WTC11 (cell line): ENCODE measurements around the gene TUBB. TPM values are rescaled to one million over a fixed set of nuclear protein-coding genes. Genes with fewer than 3 reads are reported as not detected.

Source experiments
- ATAC-seq: fragments of 200-7000 bp; cut with Tn5 transposase; 2 replicates; pipeline ENCODE4 v1.10.0; 2021; ENCODE audit warnings: mild to moderate bottlenecking, moderate library complexity
- CTCF ChIA-PET: fragments of 300-600 bp; sonication (Branson Sonifier 250); formaldehyde crosslinking; loops from one replicate; lab custom pipeline; 2021; ENCODE audit warnings: antibody characterized with exemption; lab: Charles Lee
- POLR2A ChIA-PET: fragments of 350-600 bp; sonication (Branson Sonifier 250); formaldehyde crosslinking; loops from one replicate; lab custom pipeline; 2021; ENCODE audit warnings: antibody characterized with exemption; lab: Charles Lee
- DNase-seq: peaks from one replicate; pipeline ENCODE4 v3.0.0; 2021; ENCODE audit warnings: low spot score
- H3K27ac Mint-ChIP-seq: 2 replicates; pipeline ENCODE4 v1.8.0; 2021; ENCODE audit warnings: mixed read lengths
- H3K27me3 Mint-ChIP-seq: 2 replicates; pipeline ENCODE4 v1.8.0; 2021; ENCODE audit warnings: low read depth, mild to moderate bottlenecking, moderate library complexity, mixed read lengths
- H3K36me3 Mint-ChIP-seq: 2 replicates; pipeline ENCODE4 v1.8.0; 2021; ENCODE audit warnings: mixed read lengths
- H3K4me1 Mint-ChIP-seq: 2 replicates; pipeline ENCODE4 v1.8.0; 2022; ENCODE audit warnings: mixed read lengths
- H3K4me3 Mint-ChIP-seq: 2 replicates; pipeline ENCODE4 v1.8.0; 2021; ENCODE audit warnings: mild to moderate bottlenecking, moderate library complexity, mixed read lengths
- H3K9me3 Mint-ChIP-seq: 2 replicates; pipeline ENCODE4 v1.8.0; 2021; ENCODE audit warnings: mixed read lengths
- ESRRA ChIP-seq: sonication (generic); formaldehyde crosslinking; IDR thresholded peaks from 2 replicates; pipeline ENCODE4 v1.8.1; 2022; ENCODE audit warnings: mild to moderate bottlenecking, missing genetic modification reagents, borderline replicate concordance
- ETV6 ChIP-seq: sonication (generic); formaldehyde crosslinking; IDR thresholded peaks from 2 replicates; pipeline ENCODE4 v1.8.1; 2022; ENCODE audit warnings: mild to moderate bottlenecking, missing genetic modification reagents
- GRHL2 ChIP-seq: fragments of 250-450 bp; sonication (Bioruptor Pico); IDR thresholded peaks from 2 replicates; pipeline ENCODE4 v1.8.0; 2022; ENCODE audit warnings: mild to moderate bottlenecking, moderate library complexity; ENCODE audit not compliant: insufficient replicate concordance, severe bottlenecking
- GTF2I ChIP-seq: fragments of 250-450 bp; sonication (Bioruptor Pico); conservative IDR thresholded peaks from 2 replicates; pipeline ENCODE4 v1.4.0; 2021; ENCODE audit warnings: mild to moderate bottlenecking
- JAZF1 ChIP-seq: fragments of 250-450 bp; sonication (Bioruptor Pico); IDR thresholded peaks from 2 replicates; pipeline ENCODE4 v1.9.0; 2021; ENCODE audit warnings: moderate library complexity, mild to moderate bottlenecking, inconsistent platforms
- JUN ChIP-seq: sonication (generic); formaldehyde crosslinking; IDR thresholded peaks from 2 replicates; pipeline ENCODE4 v1.8.0; 2023; ENCODE audit warnings: mild to moderate bottlenecking, missing genetic modification reagents
- NR3C1 ChIP-seq: sonication (generic); formaldehyde crosslinking; conservative IDR thresholded peaks from 2 replicates; pipeline ENCODE4 v1.8.1; 2023; ENCODE audit warnings: low read depth, mild to moderate bottlenecking, missing genetic modification reagents
- OVOL2 ChIP-seq: fragments of 250-450 bp; sonication (Bioruptor Pico); IDR thresholded peaks from 2 replicates; pipeline ENCODE4 v1.9.0; 2021; ENCODE audit warnings: mild to moderate bottlenecking, borderline replicate concordance
- SMAD4 ChIP-seq: sonication (generic); formaldehyde crosslinking; IDR thresholded peaks from 2 replicates; pipeline ENCODE4 v1.8.0; 2022; ENCODE audit warnings: mild to moderate bottlenecking, missing genetic modification reagents
- SOX15 ChIP-seq: fragments of 250-450 bp; sonication (Bioruptor Pico); IDR thresholded peaks from 2 replicates; pipeline ENCODE4 v1.9.0; 2021; ENCODE audit warnings: mild to moderate bottlenecking
- ZNF138 ChIP-seq: sonication (generic); formaldehyde crosslinking; conservative IDR thresholded peaks from 2 replicates; pipeline ENCODE4 v1.8.1; 2022; ENCODE audit warnings: mild to moderate bottlenecking, moderate library complexity, missing genetic modification reagents
- ZNF263 ChIP-seq: sonication (generic); formaldehyde crosslinking; IDR thresholded peaks from 2 replicates; pipeline ENCODE4 v1.8.1; 2022; ENCODE audit warnings: low read depth, mild to moderate bottlenecking, moderate library complexity, missing genetic modification reagents
- ZNF317 ChIP-seq: sonication (generic); formaldehyde crosslinking; IDR thresholded peaks from 2 replicates; pipeline ENCODE4 v1.8.1; 2023; ENCODE audit warnings: low read depth, mild to moderate bottlenecking, moderate library complexity, missing genetic modification reagents, borderline replicate concordance
- total RNA-seq: library from RNA; stranded (reverse); gene quantifications from 3 replicates; pipeline ENCODE4 v1.2.3, GENCODE V29; 2021
- TF ChIP-seq, protein P1 (sequence below): sonication (generic); formaldehyde crosslinking; IDR thresholded peaks from 2 replicates; pipeline ENCODE4 v1.8.1; 2022; ENCODE audit warnings: mild to moderate bottlenecking, missing genetic modification reagents, moderate library complexity, borderline replicate concordance
- TF ChIP-seq, protein P2 (sequence below): sonication (generic); formaldehyde crosslinking; IDR thresholded peaks from 2 replicates; pipeline ENCODE4 v1.8.1; 2023; ENCODE audit warnings: mild to moderate bottlenecking, moderate library complexity, missing genetic modification reagents
- TF ChIP-seq, protein P3 (sequence below): sonication (generic); formaldehyde crosslinking; IDR thresholded peaks from 2 replicates; pipeline ENCODE4 v1.8.0; 2023; ENCODE audit warnings: mild to moderate bottlenecking, missing genetic modification reagents
- TF ChIP-seq, protein P4 (sequence below): sonication (generic); formaldehyde crosslinking; IDR thresholded peaks from 2 replicates; pipeline ENCODE4 v1.8.1; 2023; ENCODE audit warnings: mild to moderate bottlenecking, missing genetic modification reagents
- TF ChIP-seq, protein P5 (sequence below): fragments of 250-450 bp; sonication (Bioruptor Pico); conservative IDR thresholded peaks from 2 replicates; pipeline ENCODE4 v1.9.0; 2021; ENCODE audit warnings: mild to moderate bottlenecking
- TF ChIP-seq, protein P6 (sequence below): fragments of 250-450 bp; sonication (Bioruptor Pico); IDR thresholded peaks from 2 replicates; pipeline ENCODE4 v1.9.0; 2021; ENCODE audit warnings: mild to moderate bottlenecking, borderline replicate concordance

Gene TUBB
- total RNA-seq, 1 experiment from 2014 or later, result 1,503 TPM

DNA sequence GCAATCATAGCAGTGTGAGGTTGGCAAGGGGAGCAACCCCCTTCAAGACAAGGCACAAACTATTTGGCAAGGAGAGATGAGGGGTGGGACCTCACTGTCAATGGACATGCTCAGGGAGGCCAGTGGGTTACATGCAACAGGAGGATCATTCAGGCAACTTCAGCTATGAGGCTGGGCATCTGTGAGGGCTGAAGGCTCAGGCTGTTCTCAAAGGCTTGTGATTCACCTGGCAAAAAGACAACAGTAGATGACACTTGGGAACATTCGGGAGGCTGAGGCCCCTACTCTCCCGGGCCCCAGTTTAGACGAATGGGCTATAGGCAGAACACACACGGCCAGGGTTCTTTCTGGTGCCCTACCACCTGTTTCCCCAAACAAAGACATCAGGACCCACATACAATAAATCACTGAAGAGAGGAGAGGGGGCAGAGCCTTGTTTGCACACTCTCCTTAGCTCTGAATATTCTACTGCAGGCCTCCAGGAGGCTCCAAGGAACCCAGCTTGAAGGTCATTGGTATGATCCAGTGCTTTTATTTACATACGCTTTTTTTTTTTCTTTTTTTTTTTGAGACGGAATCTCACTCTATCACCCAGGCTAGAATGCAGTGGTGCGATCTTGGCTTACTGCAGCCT lies 7.9 kb downstream of the TUBB start:
- CTCF ChIA-PET, result interaction anchor here (0.6 to 1.4 kb wide), 7 partner anchors 14 to 582 kb away, joined by 3 to 7 read pairs (median 3); partner anchors contain the start of gene FLOT1
- Mint-ChIP-seq H3K9me3 (no peaks in the 10 kb centered on the region), H3K4me3 (no peak overlapping the region), H3K27me3 (no peaks in the 10 kb centered on the region), H3K27ac (peak overlapping the region; percentile 43; the same call in 1 of the 2 replicates), H3K4me1 (peaks cover 22% of the 10 kb centered on the region), H3K36me3 (peaks cover 45% of the 10 kb centered on the region)
- ATAC-seq (no peak), DNase-seq (no peak)
- no peak for TF ChIP-seq ZNF263 (CRISPR knock-in tag)
- TF ChIP-seq ZNF317 (CRISPR knock-in tag), result no peak
- no peak for TF ChIP-seq SMAD4 (CRISPR knock-in tag)
- TF ChIP-seq, protein P1, sequence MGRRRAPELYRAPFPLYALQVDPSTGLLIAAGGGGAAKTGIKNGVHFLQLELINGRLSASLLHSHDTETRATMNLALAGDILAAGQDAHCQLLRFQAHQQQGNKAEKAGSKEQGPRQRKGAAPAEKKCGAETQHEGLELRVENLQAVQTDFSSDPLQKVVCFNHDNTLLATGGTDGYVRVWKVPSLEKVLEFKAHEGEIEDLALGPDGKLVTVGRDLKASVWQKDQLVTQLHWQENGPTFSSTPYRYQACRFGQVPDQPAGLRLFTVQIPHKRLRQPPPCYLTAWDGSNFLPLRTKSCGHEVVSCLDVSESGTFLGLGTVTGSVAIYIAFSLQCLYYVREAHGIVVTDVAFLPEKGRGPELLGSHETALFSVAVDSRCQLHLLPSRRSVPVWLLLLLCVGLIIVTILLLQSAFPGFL (CRISPR knock-in tag), result no peak
- TF ChIP-seq ESRRA, result no peak
- no peak for TF ChIP-seq JAZF1 (CRISPR knock-in tag)
- TF ChIP-seq OVOL2 (CRISPR knock-in tag), result no peak
- TF ChIP-seq, protein P2, sequence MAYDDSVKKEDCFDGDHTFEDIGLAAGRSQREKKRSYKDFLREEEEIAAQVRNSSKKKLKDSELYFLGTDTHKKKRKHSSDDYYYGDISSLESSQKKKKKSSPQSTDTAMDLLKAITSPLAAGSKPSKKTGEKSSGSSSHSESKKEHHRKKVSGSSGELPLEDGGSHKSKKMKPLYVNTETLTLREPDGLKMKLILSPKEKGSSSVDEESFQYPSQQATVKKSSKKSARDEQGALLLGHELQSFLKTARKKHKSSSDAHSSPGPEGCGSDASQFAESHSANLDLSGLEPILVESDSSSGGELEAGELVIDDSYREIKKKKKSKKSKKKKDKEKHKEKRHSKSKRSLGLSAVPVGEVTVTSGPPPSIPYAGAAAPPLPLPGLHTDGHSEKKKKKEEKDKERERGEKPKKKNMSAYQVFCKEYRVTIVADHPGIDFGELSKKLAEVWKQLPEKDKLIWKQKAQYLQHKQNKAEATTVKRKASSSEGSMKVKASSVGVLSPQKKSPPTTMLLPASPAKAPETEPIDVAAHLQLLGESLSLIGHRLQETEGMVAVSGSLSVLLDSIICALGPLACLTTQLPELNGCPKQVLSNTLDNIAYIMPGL (CRISPR knock-in tag), result no peak
- TF ChIP-seq, protein P3, sequence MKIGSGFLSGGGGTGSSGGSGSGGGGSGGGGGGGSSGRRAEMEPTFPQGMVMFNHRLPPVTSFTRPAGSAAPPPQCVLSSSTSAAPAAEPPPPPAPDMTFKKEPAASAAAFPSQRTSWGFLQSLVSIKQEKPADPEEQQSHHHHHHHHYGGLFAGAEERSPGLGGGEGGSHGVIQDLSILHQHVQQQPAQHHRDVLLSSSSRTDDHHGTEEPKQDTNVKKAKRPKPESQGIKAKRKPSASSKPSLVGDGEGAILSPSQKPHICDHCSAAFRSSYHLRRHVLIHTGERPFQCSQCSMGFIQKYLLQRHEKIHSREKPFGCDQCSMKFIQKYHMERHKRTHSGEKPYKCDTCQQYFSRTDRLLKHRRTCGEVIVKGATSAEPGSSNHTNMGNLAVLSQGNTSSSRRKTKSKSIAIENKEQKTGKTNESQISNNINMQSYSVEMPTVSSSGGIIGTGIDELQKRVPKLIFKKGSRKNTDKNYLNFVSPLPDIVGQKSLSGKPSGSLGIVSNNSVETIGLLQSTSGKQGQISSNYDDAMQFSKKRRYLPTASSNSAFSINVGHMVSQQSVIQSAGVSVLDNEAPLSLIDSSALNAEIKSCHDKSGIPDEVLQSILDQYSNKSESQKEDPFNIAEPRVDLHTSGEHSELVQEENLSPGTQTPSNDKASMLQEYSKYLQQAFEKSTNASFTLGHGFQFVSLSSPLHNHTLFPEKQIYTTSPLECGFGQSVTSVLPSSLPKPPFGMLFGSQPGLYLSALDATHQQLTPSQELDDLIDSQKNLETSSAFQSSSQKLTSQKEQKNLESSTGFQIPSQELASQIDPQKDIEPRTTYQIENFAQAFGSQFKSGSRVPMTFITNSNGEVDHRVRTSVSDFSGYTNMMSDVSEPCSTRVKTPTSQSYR (CRISPR knock-in tag), result no peak
- no peak for TF ChIP-seq GRHL2
- no peak for TF ChIP-seq NR3C1
- TF ChIP-seq, protein P4, sequence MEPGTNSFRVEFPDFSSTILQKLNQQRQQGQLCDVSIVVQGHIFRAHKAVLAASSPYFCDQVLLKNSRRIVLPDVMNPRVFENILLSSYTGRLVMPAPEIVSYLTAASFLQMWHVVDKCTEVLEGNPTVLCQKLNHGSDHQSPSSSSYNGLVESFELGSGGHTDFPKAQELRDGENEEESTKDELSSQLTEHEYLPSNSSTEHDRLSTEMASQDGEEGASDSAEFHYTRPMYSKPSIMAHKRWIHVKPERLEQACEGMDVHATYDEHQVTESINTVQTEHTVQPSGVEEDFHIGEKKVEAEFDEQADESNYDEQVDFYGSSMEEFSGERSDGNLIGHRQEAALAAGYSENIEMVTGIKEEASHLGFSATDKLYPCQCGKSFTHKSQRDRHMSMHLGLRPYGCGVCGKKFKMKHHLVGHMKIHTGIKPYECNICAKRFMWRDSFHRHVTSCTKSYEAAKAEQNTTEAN, result no peak
- no peak for TF ChIP-seq GTF2I (CRISPR knock-in tag)
- TF ChIP-seq ZNF138 (CRISPR knock-in tag), result no peak
- TF ChIP-seq, protein P5, sequence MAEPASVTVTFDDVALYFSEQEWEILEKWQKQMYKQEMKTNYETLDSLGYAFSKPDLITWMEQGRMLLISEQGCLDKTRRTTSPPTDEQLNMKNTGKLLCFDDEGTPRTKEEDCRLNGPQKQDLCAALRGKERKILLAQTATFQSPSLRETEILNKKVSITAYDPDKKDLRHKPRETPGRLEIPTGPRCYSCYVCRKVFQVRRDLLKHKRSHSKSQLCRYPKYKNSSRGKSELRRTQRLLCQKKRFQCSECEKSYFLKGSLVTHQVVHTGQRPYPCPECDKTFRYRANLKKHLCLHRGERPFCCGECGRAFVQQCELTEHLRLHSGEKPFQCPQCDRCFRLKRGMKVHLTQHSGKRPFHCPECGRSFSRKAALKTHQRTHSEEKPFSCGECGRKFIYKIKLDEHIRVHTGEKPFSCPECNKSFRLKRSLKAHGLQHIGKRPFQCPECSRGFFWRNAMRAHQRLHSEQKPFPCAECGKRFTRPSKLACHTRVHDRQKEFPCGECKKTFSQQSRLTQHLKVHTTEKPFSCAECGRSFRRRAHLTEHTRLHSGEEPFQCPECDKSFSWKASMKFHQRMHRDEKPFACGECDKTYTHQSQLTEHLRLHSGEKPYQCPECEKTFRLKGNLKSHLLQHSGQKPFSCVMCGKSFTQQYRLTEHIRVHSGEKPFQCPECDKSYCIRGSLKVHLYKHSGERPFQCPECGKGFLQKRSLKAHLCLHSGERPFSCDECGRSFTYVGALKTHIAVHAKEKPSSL (CRISPR knock-in tag), result no peak
- TF ChIP-seq ETV6 (CRISPR knock-in tag), result no peak
- TF ChIP-seq JUN (CRISPR knock-in tag), result no peak
- TF ChIP-seq SOX15, result no peak
- TF ChIP-seq, protein P6, sequence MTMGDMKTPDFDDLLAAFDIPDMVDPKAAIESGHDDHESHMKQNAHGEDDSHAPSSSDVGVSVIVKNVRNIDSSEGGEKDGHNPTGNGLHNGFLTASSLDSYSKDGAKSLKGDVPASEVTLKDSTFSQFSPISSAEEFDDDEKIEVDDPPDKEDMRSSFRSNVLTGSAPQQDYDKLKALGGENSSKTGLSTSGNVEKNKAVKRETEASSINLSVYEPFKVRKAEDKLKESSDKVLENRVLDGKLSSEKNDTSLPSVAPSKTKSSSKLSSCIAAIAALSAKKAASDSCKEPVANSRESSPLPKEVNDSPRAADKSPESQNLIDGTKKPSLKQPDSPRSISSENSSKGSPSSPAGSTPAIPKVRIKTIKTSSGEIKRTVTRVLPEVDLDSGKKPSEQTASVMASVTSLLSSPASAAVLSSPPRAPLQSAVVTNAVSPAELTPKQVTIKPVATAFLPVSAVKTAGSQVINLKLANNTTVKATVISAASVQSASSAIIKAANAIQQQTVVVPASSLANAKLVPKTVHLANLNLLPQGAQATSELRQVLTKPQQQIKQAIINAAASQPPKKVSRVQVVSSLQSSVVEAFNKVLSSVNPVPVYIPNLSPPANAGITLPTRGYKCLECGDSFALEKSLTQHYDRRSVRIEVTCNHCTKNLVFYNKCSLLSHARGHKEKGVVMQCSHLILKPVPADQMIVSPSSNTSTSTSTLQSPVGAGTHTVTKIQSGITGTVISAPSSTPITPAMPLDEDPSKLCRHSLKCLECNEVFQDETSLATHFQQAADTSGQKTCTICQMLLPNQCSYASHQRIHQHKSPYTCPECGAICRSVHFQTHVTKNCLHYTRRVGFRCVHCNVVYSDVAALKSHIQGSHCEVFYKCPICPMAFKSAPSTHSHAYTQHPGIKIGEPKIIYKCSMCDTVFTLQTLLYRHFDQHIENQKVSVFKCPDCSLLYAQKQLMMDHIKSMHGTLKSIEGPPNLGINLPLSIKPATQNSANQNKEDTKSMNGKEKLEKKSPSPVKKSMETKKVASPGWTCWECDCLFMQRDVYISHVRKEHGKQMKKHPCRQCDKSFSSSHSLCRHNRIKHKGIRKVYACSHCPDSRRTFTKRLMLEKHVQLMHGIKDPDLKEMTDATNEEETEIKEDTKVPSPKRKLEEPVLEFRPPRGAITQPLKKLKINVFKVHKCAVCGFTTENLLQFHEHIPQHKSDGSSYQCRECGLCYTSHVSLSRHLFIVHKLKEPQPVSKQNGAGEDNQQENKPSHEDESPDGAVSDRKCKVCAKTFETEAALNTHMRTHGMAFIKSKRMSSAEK (CRISPR knock-in tag), result no peak
- POLR2A ChIA-PET, result interaction anchor here (1.3 kb wide), 1 partner anchor 11 kb away, joined by 3 read pairs; the partner anchor contains the start of gene MDC1
